H1 (cell line): Measurements from ENCODE around the gene TFR2. TPM values are rescaled to one million over a fixed set of nuclear protein-coding genes. Genes with fewer than 3 reads are reported as not detected.
A peak's percentile ranks its signal among the peaks of the same experiment; 100 is the strongest.

Experiments used
- CTCF ChIA-PET: fragments of 300-600 bp; sonication (Branson Sonifier 250); formaldehyde crosslinking; loops from one replicate; lab custom pipeline; 2021; ENCODE audit not compliant: partially characterized antibody; lab: Charles Lee
- POLR2A ChIA-PET: fragments of 300-600 bp; sonication (Branson Sonifier 250); formaldehyde crosslinking; loops from one replicate; lab custom pipeline; 2021; ENCODE audit warnings: inconsistent platforms; ENCODE audit not compliant: partially characterized antibody; lab: Charles Lee
- DNase-seq, 2 experiments: peaks; one replicate each; pipeline versions ENCODE4 v3.0.0 to v3.0.0-alpha.2; 2010 to 2022; ENCODE audit warnings: low spot score in 2 of 2, low read depth in 1 of 2, mixed read lengths in 1 of 2
- FAIRE-seq: peaks from 2 replicates; lab custom pipeline; 2011; peaks lifted over from hg19 to GRCh38; lab: Jason Lieb, UNC
- H2AFZ ChIP-seq: 2 replicates; pipeline ENCODE4 v1.8.1; 2012; ENCODE audit warnings: low read length, inconsistent platforms
- H2AK5ac ChIP-seq: 2 replicates; pipeline ENCODE4 v1.6.1; 2013; ENCODE audit warnings: low read depth, low read length
- H2BK120ac ChIP-seq: replicated peaks from 2 replicates; pipeline ENCODE3; 2013; ENCODE audit warnings: low read depth, low read length, inconsistent platforms
- H2BK12ac ChIP-seq: 2 replicates; pipeline ENCODE4 v1.6.1; 2013; ENCODE audit warnings: low read depth, low read length
- H2BK15ac ChIP-seq: 2 replicates; pipeline ENCODE4 v1.6.1; 2013; ENCODE audit warnings: low read length
- H2BK20ac ChIP-seq: 2 replicates; pipeline ENCODE4 v1.6.1; 2013; ENCODE audit warnings: low read length
- H2BK5ac ChIP-seq: 2 replicates; pipeline ENCODE4 v1.6.1; 2013; ENCODE audit warnings: low read depth, low read length
- H3K14ac ChIP-seq: 2 replicates; pipeline ENCODE4 v1.6.1; 2013; ENCODE audit warnings: inconsistent platforms; ENCODE audit not compliant: insufficient read length
- H3K18ac ChIP-seq: 2 replicates; pipeline ENCODE4 v1.6.1; 2013; ENCODE audit warnings: low read length; ENCODE audit errors: extremely low read depth
- H3K23ac ChIP-seq: 2 replicates; pipeline ENCODE4 v1.6.1; 2013; ENCODE audit warnings: inconsistent platforms; ENCODE audit not compliant: insufficient read length
- H3K23me2 ChIP-seq: 2 replicates; pipeline ENCODE4 v1.6.1; 2013; ENCODE audit warnings: low read depth, low read length
- H3K27ac ChIP-seq: 2 replicates; pipeline ENCODE4 v1.6.1; 2011; ENCODE audit warnings: low read depth, low read length, inconsistent platforms
- H3K27me3 ChIP-seq, 4 experiments: replicated peaks in 1 of 4; 1 replicate in 1 of 4; 2 replicates in 3 of 4; pipeline versions ENCODE4 v1.6.1 to v1.8.1; 2011 to 2013; ENCODE audit warnings: low read length in 3 of 4, mild to moderate bottlenecking in 3 of 4, inconsistent platforms in 2 of 4, mixed read lengths in 2 of 4, moderate library complexity in 1 of 4; ENCODE audit not compliant: control insufficient read depth in 3 of 4, insufficient read depth in 3 of 4; ENCODE audit errors: extremely low read depth in 1 of 4
- H3K36me3 ChIP-seq, 4 experiments: 2 replicates each; pipeline versions ENCODE4 v1.6.1 to v1.8.1; 2011 to 2013; ENCODE audit warnings: mild to moderate bottlenecking in 4 of 4, low read length in 3 of 4, moderate library complexity in 2 of 4, control low read depth in 1 of 4, inconsistent platforms in 1 of 4; ENCODE audit not compliant: insufficient read depth in 4 of 4, control insufficient read depth in 2 of 4
- H3K4ac ChIP-seq: replicated peaks from 2 replicates; pipeline ENCODE3; 2013; ENCODE audit warnings: low read length, low read depth, mixed read lengths, inconsistent platforms; ENCODE audit not compliant: insufficient read length
- H3K4me1 ChIP-seq, 4 experiments: replicated peaks in 1 of 4; 1 replicate in 1 of 4; 2 replicates in 3 of 4; pipeline versions ENCODE4 v1.6.1 to v1.8.1; 2011 to 2013; ENCODE audit warnings: low read length in 3 of 4, inconsistent platforms in 2 of 4, mixed read lengths in 1 of 4; ENCODE audit not compliant: insufficient read depth in 4 of 4, control insufficient read depth in 3 of 4
- H3K4me2 ChIP-seq, 2 experiments: 2 replicates each; pipeline versions ENCODE4 v1.6.1 to v1.8.1; 2011 to 2013; ENCODE audit warnings: low read depth in 2 of 2, low read length in 2 of 2, control low read depth in 1 of 2, inconsistent platforms in 1 of 2, mild to moderate bottlenecking in 1 of 2; ENCODE audit not compliant: insufficient read depth in 1 of 2
- H3K4me3 ChIP-seq, 4 experiments: fragments of 200-600, 300-600 bp in 1 of 4; sonication (generic), shearing (Covaris generic), sonication (Bioruptor Twin) in 1 of 4; 2 replicates each; pipeline versions ENCODE4 v1.5.1 to v1.8.1; 2011 to 2016; ENCODE audit warnings: low read length in 4 of 4, low read depth in 3 of 4, control low read depth in 2 of 4, inconsistent platforms in 2 of 4, mild to moderate bottlenecking in 2 of 4, mixed read lengths in 1 of 4, moderate library complexity in 1 of 4; ENCODE audit not compliant: insufficient read depth in 2 of 4; ENCODE audit errors: extremely low read depth in 1 of 4
- H3K56ac ChIP-seq: replicated peaks from 2 replicates; pipeline ENCODE3; 2013; ENCODE audit warnings: low read depth, mild to moderate bottlenecking, mixed read lengths, low read length, inconsistent platforms; ENCODE audit not compliant: insufficient read length
- H3K79me1 ChIP-seq: 2 replicates; pipeline ENCODE4 v1.6.1; 2013; ENCODE audit warnings: low read depth, low read length, control low read depth
- H3K79me2 ChIP-seq, 2 experiments: 2 replicates each; pipeline versions ENCODE4 v1.6.1 to v1.8.1; 2012 to 2013; ENCODE audit warnings: low read length in 2 of 2, mild to moderate bottlenecking in 2 of 2, inconsistent platforms in 1 of 2; ENCODE audit not compliant: insufficient read depth in 2 of 2, control insufficient read depth in 1 of 2
- H3K9ac ChIP-seq, 4 experiments: replicated peaks in 1 of 4; 1 replicate in 1 of 4; 2 replicates in 3 of 4; pipeline versions ENCODE4 v1.6.1 to v1.8.1; 2011 to 2013; ENCODE audit warnings: low read depth in 3 of 4, low read length in 3 of 4, control low read depth in 2 of 4, mild to moderate bottlenecking in 2 of 4, moderate library complexity in 2 of 4, inconsistent platforms in 1 of 4; ENCODE audit errors: extremely low read depth in 1 of 4
- H3K9me3 ChIP-seq, 2 experiments: 2 replicates each; pipeline versions ENCODE4 v1.6.1 to v1.8.1; 2012 to 2013; ENCODE audit warnings: mild to moderate bottlenecking in 2 of 2, moderate library complexity in 2 of 2, control low read depth in 1 of 2, inconsistent platforms in 1 of 2, low read depth in 1 of 2, low read length in 1 of 2, mixed read lengths in 1 of 2; ENCODE audit not compliant: insufficient read depth in 2 of 2
- H4K20me1 ChIP-seq, 2 experiments: replicated peaks in 1 of 2; 2 replicates each; pipeline versions ENCODE3 to v1.8.1; 2011 to 2013; ENCODE audit warnings: inconsistent platforms in 2 of 2, low read length in 2 of 2, mild to moderate bottlenecking in 1 of 2; ENCODE audit not compliant: insufficient read depth in 2 of 2, control insufficient read depth in 1 of 2
- H4K5ac ChIP-seq: 2 replicates; pipeline ENCODE4 v1.6.1; 2013; ENCODE audit warnings: low read length, low read depth, mixed read lengths, inconsistent platforms; ENCODE audit not compliant: insufficient read length
- H4K8ac ChIP-seq: 2 replicates; pipeline ENCODE4 v1.8.0; 2013; ENCODE audit warnings: mild to moderate bottlenecking, moderate library complexity, low read length, inconsistent platforms; ENCODE audit not compliant: insufficient read depth; ENCODE audit errors: extremely low read depth
- H4K91ac ChIP-seq: replicated peaks from 2 replicates; pipeline ENCODE3; 2013; ENCODE audit warnings: low read length, mixed read lengths, inconsistent platforms; ENCODE audit not compliant: insufficient read length
- BCL11A ChIP-seq, 2 experiments: IDR thresholded peaks; one replicate each; pipeline ENCODE4 v1.6.1; 2011; ENCODE audit warnings: low read depth in 2 of 2, low read length in 2 of 2, mild to moderate bottlenecking in 2 of 2
- CREB1 ChIP-seq: IDR thresholded peaks from 2 replicates; pipeline ENCODE4 v1.6.1; 2012; ENCODE audit warnings: inconsistent platforms
- CTBP2 ChIP-seq: IDR thresholded peaks from 2 replicates; pipeline ENCODE4 v1.7.0; 2011; ENCODE audit warnings: borderline replicate concordance, mild to moderate bottlenecking, moderate library complexity, mixed read lengths, low read length; ENCODE audit not compliant: insufficient read depth, insufficient read length
- JUND ChIP-seq: IDR thresholded peaks from 2 replicates; pipeline ENCODE4 v1.6.1; 2011; ENCODE audit warnings: mild to moderate bottlenecking, improper control_type of control experiment, low read length
- KDM1A ChIP-seq: fragments of 200-600, 300-600 bp; sonication (generic); IDR thresholded peaks from 2 replicates; pipeline ENCODE4 v1.7.1; 2016; ENCODE audit warnings: mild to moderate bottlenecking, low read length, borderline replicate concordance
- POLR2A ChIP-seq, 2 experiments: IDR thresholded peaks; 1 replicate in 1 of 2; 2 replicates in 1 of 2; pipeline ENCODE4 v1.6.1; 2011; ENCODE audit warnings: low read depth in 2 of 2, low read length in 2 of 2, mild to moderate bottlenecking in 2 of 2; ENCODE audit errors: control extremely low read depth in 1 of 2
- RFX5 ChIP-seq: IDR thresholded peaks from 2 replicates; pipeline ENCODE4 v1.6.1; 2011; ENCODE audit warnings: low read depth, low read length, improper control_type of control experiment, borderline replicate concordance
- TBP ChIP-seq: IDR thresholded peaks from 2 replicates; pipeline ENCODE4 v1.6.1; 2011; ENCODE audit warnings: low read depth, low read length, improper control_type of control experiment
- WGBS, 2 experiments: shearing (Covaris generic) in 1 of 2; methylation state at CpG; one replicate each; pipeline versions ENCODE4 v1.1.6 to v1.1.7; 2013 to 2015; ENCODE audit warnings: low lambda C conversion rate in 2 of 2, mixed read lengths in 2 of 2, inconsistent platforms in 1 of 2, low coverage in 1 of 2, missing lambda C conversion rate in 1 of 2; ENCODE audit not compliant: insufficient replicate concordance in 2 of 2, insufficient coverage in 1 of 2, insufficient read length in 1 of 2; ENCODE audit errors: extremely low coverage in 1 of 2, missing lambda C conversion rate in 1 of 2; 5-methylcytosine and 5-hydroxymethylcytosine counted together
- polyA plus RNA-seq, 7 experiments: library from polyadenylated mRNA; depleted of rRNA in 3 of 7; stranded (reverse) in 5 of 7; unstranded in 2 of 7; fragments of >200 nt in 5 of 7; fragments of 200-250 nt in 2 of 7; gene quantifications; 1 replicate in 5 of 7; 2 replicates in 1 of 7; 4 replicates in 1 of 7; pipeline versions ENCODE4 v1.2.1 to v1.2.3, GENCODE V29; 2011 to 2013; ENCODE audit warnings: missing spikeins in 2 of 7, mixed read lengths in 2 of 7
- total RNA-seq: library from RNA; stranded (reverse); fragmentation: NEBNext Ultra II Directional; extraction: Animal tissue kit (Norgen Biotek cat#: 25700); gene quantifications from 2 replicates; pipeline ENCODE4 v1.2.1, GENCODE V29; 2021

The TFR2 gene
- total and polyA plus RNA-seq, 2 of the 8 experiments (the other 6 are each of a cell fraction or from before 2014, with no cell fraction given): 4.6 to 5.7 TPM

DNA sequence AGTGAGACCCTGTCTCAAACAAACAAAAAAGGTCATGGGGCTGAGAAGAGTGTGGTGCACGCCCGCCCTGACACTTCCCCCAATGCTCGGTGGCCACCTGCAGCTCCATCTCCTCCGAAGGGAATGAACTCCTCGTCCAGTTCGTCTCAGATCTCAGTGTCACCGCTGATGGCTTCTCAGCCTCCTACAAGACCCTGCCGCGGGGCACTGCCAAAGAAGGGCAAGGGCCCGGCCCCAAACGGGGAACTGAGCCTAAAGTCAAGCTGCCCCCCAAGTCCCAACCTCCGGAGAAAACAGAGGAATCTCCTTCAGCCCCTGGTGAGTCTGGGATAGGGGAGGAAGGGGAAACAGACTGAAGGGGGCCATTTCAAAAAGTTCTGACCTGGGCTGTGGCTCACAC, 35.0 kb downstream of the TFR2 start:
- Histone ChIP-seq H4K91ac (no peak overlapping the region), H3K4ac (no peak overlapping the region), H3K79me2 (peaks cover 0 to 3% of the 10 kb centered on the region in 2 experiments; a peak in 1 of 4 replicates), H4K8ac (no peak overlapping the region), H2BK20ac (no peak overlapping the region), H3K23ac (no peak overlapping the region), H2BK12ac (peak overlapping the region; percentile 27; the same call in 1 of the 2 replicates), H3K79me1 (0 out of 2 replicates have a peak, but pooled peaks cover 2% of the 10 kb centered on the region), H2BK5ac (0 out of 2 replicates have a peak overlapping the region, but pooled peaks have one; percentile 24), H3K27me3 (peaks cover 0 to 10% (median 4%) of the 10 kb centered on the region in 4 experiments; a peak in 2 of 7 replicates), H3K36me3 (peaks cover 0 to 7% (median under 1%) of the 10 kb centered on the region in 4 experiments; a peak in 3 of 8 replicates), H4K20me1 (no peaks in the 10 kb centered on the region), H3K18ac (no peak overlapping the region; the same call in 1 of the 2 replicates), H4K5ac (no peak overlapping the region), H2BK120ac (no peak overlapping the region), H3K56ac (no peak overlapping the region), H3K4me2 (peak overlapping the region; percentile 98), H3K27ac (no peak overlapping the region), H3K4me3 (peak overlapping the region in 1 of 4 experiments; percentile 82; a peak in 1 of 8 replicates), H2BK15ac (0 out of 2 replicates have a peak overlapping the region, but pooled peaks have one; percentile 31), H3K9me3 (no peaks in the 10 kb centered on the region), H3K9ac (no peak overlapping the region; a peak in 1 of 7 replicates), H3K4me1 (peaks cover 0 to 25% (median 17%) of the 10 kb centered on the region in 4 experiments; a peak in 6 of 7 replicates), H2AK5ac (no peak overlapping the region), H3K23me2 (peaks cover 25% of the 10 kb centered on the region), H2AFZ (no peak overlapping the region), H3K14ac (no peak overlapping the region)
- no peak for FAIRE-seq
- 79% methylated on average over 10 of the region's 12 CpGs; no CpG with 5 or more reads in 1 of the 2 experiments for WGBS, 2 experiments
- no peak for DNase-seq
- POLR2A ChIA-PET: interaction anchor here (0.7 to 8.9 kb wide), 8 partner anchors 14 to 177 kb away, joined by 3 to 172 read pairs (median 4); partner anchors contain the start of genes FBXO24, GIGYF1, LRCH4 and ZCWPW1
- TF ChIP-seq KDM1A: no peak
- no peak for TF ChIP-seq TBP
- TF ChIP-seq BCL11A (IDR thresholded peaks at IDR 0.05; ENCODE audit: low read depth in 2 of 2, low read length in 2 of 2): no peak
- no peak for TF ChIP-seq CTBP2
- no peak for TF ChIP-seq RFX5
- no peak for TF ChIP-seq POLR2A (IDR thresholded peaks at IDR 0.05; ENCODE audit: control extremely low read depth in 1 of 2, low read depth in 2 of 2, low read length in 2 of 2)
- no peak for TF ChIP-seq CREB1
- no peak for TF ChIP-seq JUND
- CTCF ChIA-PET: interaction anchor here (0.8 to 5.4 kb wide), 12 partner anchors 21 to 207 kb away, joined by 3 to 39 read pairs (median 4); partner anchors contain the start of genes FBXO24, GIGYF1 and LRCH4
